Measurements from ENCODE around the gene FBXL7.
"Not testable (repeated sequence)": the region's sequence is repeated elsewhere in the genome, so short reads cannot be mapped to it uniquely, and the experiment has no call there.

Gene FBXL7

GRCh38 chr5:15834596-15835245, 334.7 kb downstream of the FBXL7 start:
- no peak for DNase-seq

GRCh38 chr5:15835514-15835913, 335.5 kb downstream of the FBXL7 start:
- DNase-seq, result no peak

GRCh38 chr5:15837551-15838289, 337.7 kb downstream of the FBXL7 start:
- DNase-seq, result no peak

GRCh38 chr5:15844253-15844652, 344.3 kb downstream of the FBXL7 start:
- no peak for DNase-seq

GRCh38 chr5:15844871-15845270, 344.9 kb downstream of the FBXL7 start:
- DNase-seq, result no peak

GRCh38 chr5:15850536-15850935, 350.6 kb downstream of the FBXL7 start:
- DNase-seq, result no peak

- DNase-seq, result no peak
Measured at GRCh38 chr5:15850939-15851341, 351.0 kb downstream of the FBXL7 start.

GRCh38 chr5:15852217-15852616, 352.2 kb downstream of the FBXL7 start:
- DNase-seq, result no peak

- no peak for DNase-seq
Measured at GRCh38 chr5:15852949-15853348, 353.0 kb downstream of the FBXL7 start.

- no peak for DNase-seq
Measured at GRCh38 chr5:15858326-15858725, 358.3 kb downstream of the FBXL7 start.

GRCh38 chr5:15864536-15865215, 364.7 kb downstream of the FBXL7 start:
- DNase-seq, result no peak

GRCh38 chr5:15872259-15872658, 372.3 kb downstream of the FBXL7 start:
- not testable (repeated sequence) for DNase-seq

GRCh38 chr5:15877914-15878313, 377.9 kb downstream of the FBXL7 start:
- no peak for DNase-seq

- DNase-seq, result no peak
Measured at GRCh38 chr5:15880201-15880600, 380.2 kb downstream of the FBXL7 start.

GRCh38 chr5:15885156-15885555, 385.2 kb downstream of the FBXL7 start:
- DNase-seq, result no peak

GRCh38 chr5:15886156-15886555, 386.2 kb downstream of the FBXL7 start:
- DNase-seq, result no peak

GRCh38 chr5:15887093-15887492, 387.1 kb downstream of the FBXL7 start:
- DNase-seq, result no peak

- DNase-seq, result no peak
Measured at GRCh38 chr5:15889001-15889400, 389.0 kb downstream of the FBXL7 start.

- no peak for DNase-seq
Measured at GRCh38 chr5:15893866-15894265, 393.9 kb downstream of the FBXL7 start.

- no peak for DNase-seq
Measured at GRCh38 chr5:15897656-15898055, 397.7 kb downstream of the FBXL7 start.

- DNase-seq, result no peak
Measured at GRCh38 chr5:15898641-15899040, 398.7 kb downstream of the FBXL7 start.

- DNase-seq, result no peak
Measured at GRCh38 chr5:15899481-15899880, 399.5 kb downstream of the FBXL7 start.

- no peak for DNase-seq
Measured at GRCh38 chr5:15901151-15901550, 401.2 kb downstream of the FBXL7 start.

- no peak for DNase-seq
Measured at GRCh38 chr5:15902066-15902465, 402.1 kb downstream of the FBXL7 start.

All from T-helper 2 cell (primary cell).